RWPE1 (cell line): Measurements from ENCODE around the gene TRERF1.
A peak's percentile ranks its signal among the peaks of the same experiment; 100 is the strongest.

ENCODE experiments used
- CTCF ChIA-PET: fragments of 350-600 bp; sonication (Branson Sonifier 250); formaldehyde crosslinking; extraction: SDS; loops from one replicate; lab custom pipeline; 2021; lab: Yijun Ruan, JAX
- POLR2A ChIA-PET: fragments of 400-600 bp; formaldehyde crosslinking; extraction: SDS; loops from one replicate; lab custom pipeline; 2020; ENCODE audit warnings: antibody characterized with exemption; ENCODE audit not compliant: low non-redundant PET; lab: Yijun Ruan, JAX
- DNase-seq: peaks from one replicate; pipeline ENCODE4 v3.0.0; 2012; ENCODE audit warnings: low spot score
- H3K27ac ChIP-seq: fragments of 450-650 bp; 2 replicates; pipeline ENCODE4 v1.5.1; 2017
- TF ChIP-seq, protein P1 (sequence below): fragments of 450-650 bp; conservative IDR thresholded peaks from 2 replicates; pipeline ENCODE4 v1.5.1; 2017; ENCODE audit warnings: low read depth, mild to moderate bottlenecking

The TRERF1 gene

DNA sequence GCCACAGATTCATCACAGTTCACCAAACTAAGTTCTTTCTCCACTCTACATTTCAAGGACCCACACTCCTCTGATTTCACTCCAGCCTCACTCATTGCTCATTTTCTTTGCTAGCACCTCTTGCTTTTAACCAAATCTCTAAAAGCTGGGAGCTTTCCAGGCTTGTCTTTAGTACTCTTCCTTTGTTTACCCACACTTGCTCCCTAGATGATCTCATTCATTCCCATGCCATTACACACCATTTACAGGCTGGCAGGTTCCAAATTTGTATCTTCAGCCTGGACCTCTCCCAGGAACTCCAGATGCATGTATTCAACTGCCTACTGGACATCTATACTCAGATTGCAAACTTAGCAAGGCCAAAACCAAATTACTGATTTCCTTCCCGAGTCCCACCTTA lies 251.7 kb downstream of the TRERF1 start:
- TF ChIP-seq, protein P1, sequence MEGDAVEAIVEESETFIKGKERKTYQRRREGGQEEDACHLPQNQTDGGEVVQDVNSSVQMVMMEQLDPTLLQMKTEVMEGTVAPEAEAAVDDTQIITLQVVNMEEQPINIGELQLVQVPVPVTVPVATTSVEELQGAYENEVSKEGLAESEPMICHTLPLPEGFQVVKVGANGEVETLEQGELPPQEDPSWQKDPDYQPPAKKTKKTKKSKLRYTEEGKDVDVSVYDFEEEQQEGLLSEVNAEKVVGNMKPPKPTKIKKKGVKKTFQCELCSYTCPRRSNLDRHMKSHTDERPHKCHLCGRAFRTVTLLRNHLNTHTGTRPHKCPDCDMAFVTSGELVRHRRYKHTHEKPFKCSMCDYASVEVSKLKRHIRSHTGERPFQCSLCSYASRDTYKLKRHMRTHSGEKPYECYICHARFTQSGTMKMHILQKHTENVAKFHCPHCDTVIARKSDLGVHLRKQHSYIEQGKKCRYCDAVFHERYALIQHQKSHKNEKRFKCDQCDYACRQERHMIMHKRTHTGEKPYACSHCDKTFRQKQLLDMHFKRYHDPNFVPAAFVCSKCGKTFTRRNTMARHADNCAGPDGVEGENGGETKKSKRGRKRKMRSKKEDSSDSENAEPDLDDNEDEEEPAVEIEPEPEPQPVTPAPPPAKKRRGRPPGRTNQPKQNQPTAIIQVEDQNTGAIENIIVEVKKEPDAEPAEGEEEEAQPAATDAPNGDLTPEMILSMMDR, result no peak
- DNase-seq, result peak; percentile 58
- ChIA-PET POLR2A (no interaction called here), CTCF (interaction anchor here (1.2 kb wide), 1 partner anchor 15 kb away, joined by 5 read pairs; no protein-coding TSS in a partner anchor)
- H3K27ac ChIP-seq, result peak overlapping the region; percentile 79

DNA sequence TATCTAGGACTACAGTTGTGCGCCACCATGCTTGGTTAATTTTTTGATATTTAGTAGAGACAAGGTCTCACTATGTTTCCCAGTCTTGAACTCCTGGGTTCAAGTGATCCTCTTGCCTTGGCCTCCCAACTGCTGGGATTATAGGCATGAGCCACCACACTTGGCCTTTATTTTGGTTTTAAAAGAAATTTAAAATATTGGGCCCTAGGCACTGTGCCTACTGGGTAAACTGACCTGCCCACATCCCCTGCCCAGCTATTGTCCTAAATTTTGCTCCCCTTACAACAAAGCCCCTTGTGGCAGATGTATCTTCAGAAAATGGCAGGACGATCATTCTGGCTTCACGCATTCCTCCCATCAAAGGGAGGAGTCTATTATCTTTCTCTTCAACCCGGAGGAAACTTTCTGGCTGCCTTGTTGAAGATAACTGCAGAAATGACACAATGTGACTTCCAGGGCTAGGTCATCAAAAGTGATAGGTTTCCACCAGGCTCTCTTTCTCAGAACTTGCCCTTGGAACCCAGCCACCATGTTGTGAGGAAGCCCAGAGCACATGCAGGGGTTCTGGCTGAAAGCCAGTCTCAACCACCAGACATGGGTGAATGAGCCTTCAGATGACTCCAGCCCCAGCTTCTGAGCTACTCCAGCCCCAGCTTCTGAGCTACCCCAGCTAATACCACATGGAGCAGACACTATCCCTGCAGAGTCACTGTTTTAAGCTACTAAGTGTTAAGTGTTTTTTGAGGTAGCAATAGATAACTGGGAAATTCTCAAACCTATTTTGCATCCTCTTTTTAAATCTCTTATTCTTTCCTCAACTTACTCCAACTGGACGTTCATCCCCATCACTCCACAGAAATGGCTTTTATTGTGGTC lies 252.4 kb downstream of the TRERF1 start:
- no peak for DNase-seq
- ChIA-PET POLR2A (no interaction called here), CTCF (interaction anchor here (1.0 kb wide), 1 partner anchor 13 kb away, joined by 5 read pairs; no protein-coding TSS in a partner anchor)
- TF ChIP-seq, protein P1, result no peak
- peak overlapping the region; percentile 64 for H3K27ac ChIP-seq

DNA sequence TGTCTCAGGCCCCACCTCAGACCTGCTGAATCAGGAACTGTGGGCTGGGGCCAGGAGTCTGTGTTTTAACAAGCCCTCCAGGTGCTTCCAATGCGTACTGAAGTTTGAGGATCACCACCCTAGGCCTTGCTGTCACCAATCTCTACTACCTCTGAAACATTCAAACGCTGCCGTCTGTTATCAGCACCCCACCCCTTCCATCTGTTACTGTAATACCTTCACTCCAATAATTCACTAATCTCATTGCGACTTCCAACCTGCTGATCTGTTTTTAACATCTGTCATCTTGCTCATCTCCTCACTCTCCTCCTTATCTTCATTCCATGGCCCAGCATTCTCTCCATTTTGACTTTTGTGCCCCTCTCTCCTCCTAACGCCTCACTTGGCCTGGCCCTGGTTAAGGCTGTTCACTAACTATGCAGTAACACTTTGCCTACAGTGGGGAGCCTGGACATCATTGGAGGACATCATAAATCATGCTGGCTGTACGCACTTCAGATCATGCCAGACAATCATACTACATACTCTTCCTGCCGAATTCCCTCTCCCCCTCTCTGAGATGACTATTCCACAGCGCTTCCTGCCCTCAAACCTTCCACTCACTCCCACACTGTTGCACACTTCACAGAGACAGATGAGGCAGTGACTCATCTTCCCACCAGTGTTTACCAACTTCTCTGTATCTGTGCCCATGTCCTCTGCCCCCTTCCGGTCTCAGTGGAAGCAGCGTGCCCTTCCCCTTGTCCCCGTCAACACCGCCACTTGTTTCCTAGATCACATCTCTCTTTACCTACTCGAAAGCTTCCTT lies 254.0 kb downstream of the TRERF1 start:
- ChIA-PET CTCF (no interaction called here), POLR2A (no interaction called here)
- H3K27ac ChIP-seq, result peak overlapping the region; percentile 42
- TF ChIP-seq, protein P1, result no peak
- no peak for DNase-seq

DNA sequence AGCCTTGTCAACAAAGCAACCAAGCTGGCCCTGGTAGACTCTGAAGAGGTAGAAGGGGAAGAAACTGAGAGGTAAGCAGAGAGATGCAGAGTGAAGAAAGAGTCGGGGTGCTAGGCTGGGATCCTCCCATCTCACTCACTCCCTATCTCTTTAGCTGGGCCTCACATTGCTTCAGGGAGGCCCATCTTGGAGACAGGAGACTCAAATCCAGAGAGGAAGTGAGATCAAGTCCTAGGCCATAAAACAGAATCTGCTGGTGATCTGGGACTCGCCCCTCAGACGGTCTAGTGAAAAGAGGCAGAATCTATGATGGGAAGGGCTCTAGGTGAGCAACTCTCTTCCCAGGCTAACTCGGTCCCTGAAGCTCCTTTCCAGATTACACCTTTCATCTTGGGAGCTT lies 256.3 kb downstream of the TRERF1 start:
- DNase-seq, result no peak
- TF ChIP-seq, protein P1, result no peak
- peak overlapping the region; percentile 84 for H3K27ac ChIP-seq
- POLR2A ChIA-PET, result no interaction called here
- CTCF ChIA-PET, result no interaction called here

DNA sequence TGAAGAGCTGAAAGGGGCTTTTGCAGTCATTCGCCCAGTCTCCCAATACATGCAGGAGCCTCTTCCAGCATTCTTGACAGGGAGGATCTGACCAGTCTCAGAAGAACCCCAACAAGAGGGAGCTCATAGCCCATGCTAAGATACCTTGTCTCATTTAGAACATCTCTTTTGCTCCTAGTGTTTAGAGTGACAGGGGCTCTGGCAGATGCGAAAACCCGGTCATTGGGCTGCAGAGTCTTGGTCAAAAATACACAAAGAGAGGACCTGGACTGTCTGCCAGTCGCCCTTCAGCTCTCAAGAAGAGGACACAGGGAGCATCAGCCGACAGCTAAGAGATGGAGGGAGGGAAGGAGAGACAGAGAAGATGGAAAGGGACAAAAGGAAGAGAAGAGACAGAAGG lies 257.7 kb downstream of the TRERF1 start:
- peak overlapping the region; percentile 84 for H3K27ac ChIP-seq

More for the DNA sequence above, 257.7 kb downstream of the TRERF1 start:
- POLR2A ChIA-PET, result no interaction called here
- TF ChIP-seq, protein P1, result no peak
- DNase-seq, result peak; percentile 24
- CTCF ChIA-PET, result interaction anchor here (1.2 kb wide), 1 partner anchor 354 kb away, joined by 5 read pairs; no protein-coding TSS in a partner anchor
